Loucy (cell line): ENCODE data around the gene MED8.

Experiments used
- H2AFZ ChIP-seq: fragments of 200-600 bp; sonication (generic); 2 replicates; pipeline ENCODE4 v1.6.0; 2016; ENCODE audit warnings: antibody characterized with exemption, mild to moderate bottlenecking, low read length, moderate library complexity
- H3F3A ChIP-seq: fragments of 200-600 bp; 2 replicates; pipeline ENCODE4 v1.6.0; 2016; ENCODE audit warnings: antibody characterized with exemption, low read depth, mild to moderate bottlenecking
- H3K27me3 ChIP-seq: fragments of 200-600 bp; sonication (generic); 2 replicates; pipeline ENCODE4 v1.6.1; 2014; ENCODE audit warnings: low read length, mild to moderate bottlenecking; ENCODE audit not compliant: insufficient read depth, poor library complexity, severe bottlenecking
- H3K36me3 ChIP-seq: fragments of 200-600 bp; sonication (generic); 2 replicates; pipeline ENCODE4 v1.6.1; 2016; ENCODE audit warnings: low read length; ENCODE audit not compliant: insufficient read depth
- H3K4me1 ChIP-seq: fragments of 200-600 bp; sonication (generic); 2 replicates; pipeline ENCODE4 v1.5.1; 2014; ENCODE audit warnings: low read length, mild to moderate bottlenecking; ENCODE audit not compliant: insufficient read depth, poor library complexity, severe bottlenecking
- H3K4me2 ChIP-seq: fragments of 200-600 bp; sonication (generic); 2 replicates; pipeline ENCODE4 v1.6.0; 2014; ENCODE audit warnings: antibody characterized with exemption, low read length, low read depth, mild to moderate bottlenecking; ENCODE audit not compliant: poor library complexity, severe bottlenecking
- H3K4me3 ChIP-seq: fragments of 200-600 bp; sonication (generic); 2 replicates; pipeline ENCODE4 v1.5.1; 2014; ENCODE audit warnings: low read length, mild to moderate bottlenecking, mixed read lengths; ENCODE audit not compliant: poor library complexity, severe bottlenecking
- H3K79me2 ChIP-seq: fragments of 200-600 bp; sonication (generic); 2 replicates; pipeline ENCODE4 v1.6.1; 2014; ENCODE audit warnings: low read length; ENCODE audit not compliant: insufficient read depth
- H3K9ac ChIP-seq: fragments of 200-600 bp; sonication (generic); 2 replicates; pipeline ENCODE4 v1.6.0; 2014; ENCODE audit warnings: mild to moderate bottlenecking, low read depth, low read length, moderate library complexity; ENCODE audit not compliant: poor library complexity, severe bottlenecking
- H3K9me2 ChIP-seq: fragments of 200-600 bp; sonication (generic); replicated peaks from 2 replicates; pipeline ENCODE4 v1.6.1; 2016; ENCODE audit warnings: low read depth, low read length, mixed read lengths
- H3K9me3 ChIP-seq: fragments of 200-600 bp; sonication (generic); 2 replicates; pipeline ENCODE4 v1.6.1; 2014; ENCODE audit warnings: mild to moderate bottlenecking, antibody characterized with exemption, low read length, low read depth; ENCODE audit not compliant: insufficient read depth
- H4K20me1 ChIP-seq: fragments of 200-600 bp; sonication (generic); 2 replicates; pipeline ENCODE4 v1.6.0; 2014; ENCODE audit warnings: antibody characterized with exemption, low read length, mild to moderate bottlenecking; ENCODE audit not compliant: insufficient read depth, poor library complexity, severe bottlenecking
- CTCF ChIP-seq: fragments of 200-600 bp; sonication (generic); conservative IDR thresholded peaks from 2 replicates; pipeline ENCODE4 v1.5.1; 2014; ENCODE audit warnings: mild to moderate bottlenecking, antibody characterized with exemption, low read length
- EZH2phosphoT487 ChIP-seq: fragments of 200-600 bp; IDR thresholded peaks from 2 replicates; pipeline ENCODE4 v1.6.1; 2018; ENCODE audit warnings: antibody characterized with exemption, mild to moderate bottlenecking, moderate library complexity, borderline replicate concordance

MED8 gene

GRCh38 chr1:43354936-43355335 is 34.7 kb downstream of the MED8 start:
- H3K9me3 ChIP-seq: no peaks in the 10 kb centered on the region
- H3F3A ChIP-seq: peaks cover 3% of the 10 kb centered on the region; the same call in 1 of the 2 replicates
- no peak overlapping the region for H2AFZ ChIP-seq
- H3K4me3 ChIP-seq: no peak overlapping the region
- no peaks in the 10 kb centered on the region for H3K27me3 ChIP-seq
- H3K79me2 ChIP-seq: peaks cover 11% of the 10 kb centered on the region
- TF ChIP-seq EZH2phosphoT487 (no peak), CTCF (no peak)
- H3K36me3 ChIP-seq: peaks cover under 1% of the 10 kb centered on the region; the same call in 1 of the 2 replicates
- no peaks in the 10 kb centered on the region for H3K9me2 ChIP-seq
- no peak overlapping the region for H3K9ac ChIP-seq
- peaks cover 9% of the 10 kb centered on the region for H3K4me1 ChIP-seq
- H4K20me1 ChIP-seq: peaks cover 2% of the 10 kb centered on the region
- H3K4me2 ChIP-seq: no peak overlapping the region

GRCh38 chr1:43354471-43354870 is 35.1 kb downstream of the MED8 start:
- Histone ChIP-seq H3K9me2 (no peaks in the 10 kb centered on the region), H3K36me3 (no peaks in the 10 kb centered on the region), H3K4me2 (no peak overlapping the region), H2AFZ (no peak overlapping the region), H3F3A (peaks cover 3% of the 10 kb centered on the region; the same call in 1 of the 2 replicates), H3K4me3 (no peak overlapping the region), H3K9ac (no peak overlapping the region), H3K9me3 (no peaks in the 10 kb centered on the region), H3K27me3 (no peaks in the 10 kb centered on the region), H3K4me1 (peaks cover 4% of the 10 kb centered on the region), H4K20me1 (no peaks in the 10 kb centered on the region), H3K79me2 (peaks cover 7% of the 10 kb centered on the region)
- TF ChIP-seq CTCF: no peak
- TF ChIP-seq EZH2phosphoT487: no peak

- Histone ChIP-seq H3K4me3 (no peak overlapping the region), H3F3A (no peaks in the 10 kb centered on the region)
These were observed 36.7 kb downstream of the MED8 start for GRCh38 chr1:43352881-43353280.

More at GRCh38 chr1:43352881-43353280, 36.7 kb downstream of the MED8 start:
- H3K4me2 ChIP-seq: no peak overlapping the region
- H3K79me2 ChIP-seq: no peaks in the 10 kb centered on the region
- H3K36me3 ChIP-seq: no peaks in the 10 kb centered on the region
- TF ChIP-seq CTCF (no peak), EZH2phosphoT487 (no peak)
- H3K9me3 ChIP-seq: no peaks in the 10 kb centered on the region
- H2AFZ ChIP-seq: no peak overlapping the region
- no peaks in the 10 kb centered on the region for H4K20me1 ChIP-seq
- peaks cover 2% of the 10 kb centered on the region for H3K4me1 ChIP-seq
- H3K27me3 ChIP-seq: no peaks in the 10 kb centered on the region
- H3K9me2 ChIP-seq: no peaks in the 10 kb centered on the region
- no peak overlapping the region for H3K9ac ChIP-seq
